EL (cell line): ENCODE data around the gene CCDC177.

Experiments used
- DNase-seq: peaks from one replicate; pipeline ENCODE4 v3.0.0-alpha.2; 2016

CCDC177 gene

DNA sequence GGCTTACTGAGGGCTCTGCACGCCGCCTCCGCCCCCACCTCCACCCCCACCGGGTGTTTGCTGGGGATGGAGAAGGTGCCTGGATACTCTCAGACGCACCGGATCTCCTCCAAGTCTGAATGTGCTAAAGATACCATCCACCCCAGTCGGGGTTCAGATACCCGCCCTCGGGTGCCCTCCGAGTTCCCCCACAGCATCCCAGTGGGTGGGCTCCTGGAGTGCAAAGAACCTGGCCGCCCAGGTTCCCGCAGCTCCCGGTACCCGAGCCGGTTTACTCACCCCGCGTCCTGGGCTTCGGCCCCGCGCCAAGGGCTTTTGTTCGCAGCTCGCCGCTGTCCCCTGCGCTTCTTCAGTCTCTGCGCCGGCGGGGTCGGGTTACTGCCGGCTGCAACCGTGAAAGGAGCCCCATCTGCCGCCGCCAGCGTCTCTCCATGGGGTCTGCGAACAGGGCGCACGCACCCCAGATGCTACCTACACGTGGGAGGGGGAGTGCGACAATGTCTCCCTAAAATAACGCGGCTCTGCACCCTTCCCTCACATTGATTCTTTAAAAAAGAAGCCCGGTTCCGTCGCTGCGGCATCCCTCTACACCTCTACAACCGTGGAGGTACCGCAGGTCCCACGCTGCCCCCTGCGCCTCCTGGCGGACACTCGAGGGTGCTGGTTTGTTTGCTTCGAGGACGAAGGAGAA lies at the start of gene CCDC177:
CCDC177 (minus strand) TSS at position 609 of the 691 bp plus-strand sequence. CDS start 1,249 bp downstream, outside the sequence.
- peak; percentile 49 for DNase-seq

DNA sequence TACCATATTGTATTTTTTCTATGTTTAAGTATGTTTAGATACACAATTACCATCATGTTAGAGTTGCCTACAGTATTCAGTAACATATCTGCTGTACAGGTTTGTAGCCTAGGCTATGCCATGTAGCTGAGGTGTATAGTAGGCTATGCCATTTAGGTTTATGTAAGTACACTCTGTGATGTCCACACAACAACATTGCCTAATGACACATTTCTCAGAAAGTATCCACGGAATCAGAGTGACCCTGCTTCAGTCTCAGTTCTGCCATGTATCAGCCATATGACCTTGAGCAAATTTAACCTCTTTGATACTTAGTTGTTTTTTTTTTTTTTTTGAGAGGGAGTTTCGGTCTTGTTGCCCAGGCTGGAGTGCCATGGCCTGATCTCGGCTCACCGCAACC lies 49.5 kb upstream of the CCDC177 start:
- DNase-seq: no peak

DNA sequence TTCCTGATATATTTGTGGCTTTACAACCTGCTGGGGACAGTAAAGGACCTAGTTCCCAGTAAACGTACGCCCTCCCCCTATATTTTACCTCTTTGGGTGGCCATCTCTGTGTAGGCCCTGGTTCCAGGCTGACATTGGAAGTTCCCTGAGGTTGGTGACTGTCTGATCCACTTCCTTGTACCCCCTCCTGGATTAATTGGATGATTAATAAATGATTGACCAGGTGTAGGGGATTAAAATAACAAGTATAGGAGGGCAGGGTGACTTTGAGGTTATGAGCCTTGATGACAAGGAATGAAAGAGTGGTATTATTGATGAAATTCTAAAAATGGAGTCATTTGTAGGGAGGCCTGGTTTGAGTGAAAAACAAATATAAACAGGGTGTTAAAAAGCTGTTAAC lies 46.3 kb upstream of the CCDC177 start:
- no peak for DNase-seq

DNA sequence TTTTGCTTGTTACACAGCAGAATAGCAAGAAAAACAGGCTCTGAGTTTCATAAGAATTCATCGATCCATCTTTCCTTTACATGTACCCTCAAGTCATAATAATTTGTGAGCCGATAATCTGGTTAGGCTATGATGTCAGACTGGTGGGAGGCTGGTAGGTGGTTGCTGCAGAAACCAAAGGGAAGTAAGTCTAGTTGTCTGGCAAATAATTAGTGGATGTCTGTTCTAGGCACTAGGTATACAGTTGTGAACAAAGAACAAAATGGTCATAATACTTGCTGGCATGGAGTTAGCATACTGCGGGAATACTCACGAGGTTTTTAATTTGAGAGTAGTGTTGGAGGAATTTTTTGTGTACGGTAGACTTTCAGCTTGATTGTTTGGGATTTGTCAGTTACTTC lies 45.5 kb upstream of the CCDC177 start:
- no peak for DNase-seq

DNA sequence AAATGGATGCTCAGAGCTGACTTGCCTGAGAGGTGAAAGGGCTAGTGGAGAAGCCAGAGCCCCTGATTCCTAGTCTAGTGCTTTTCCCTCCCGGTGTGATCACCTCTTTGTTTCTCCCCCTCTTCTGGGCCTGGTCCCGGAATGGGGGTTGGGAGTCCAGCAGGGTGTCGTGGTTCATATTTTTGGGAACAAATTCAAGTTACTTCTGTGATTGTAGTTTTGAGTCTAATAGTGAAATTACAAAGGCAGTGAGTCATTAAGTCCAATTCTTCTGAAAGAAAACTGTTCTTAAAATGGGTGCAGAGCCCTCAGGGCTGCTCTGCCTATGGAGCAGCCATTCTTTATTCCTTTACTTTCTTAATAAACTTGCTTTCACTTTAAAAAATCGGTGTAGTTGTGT lies 44.3 kb upstream of the CCDC177 start:
- peak; percentile 27 for DNase-seq

DNA sequence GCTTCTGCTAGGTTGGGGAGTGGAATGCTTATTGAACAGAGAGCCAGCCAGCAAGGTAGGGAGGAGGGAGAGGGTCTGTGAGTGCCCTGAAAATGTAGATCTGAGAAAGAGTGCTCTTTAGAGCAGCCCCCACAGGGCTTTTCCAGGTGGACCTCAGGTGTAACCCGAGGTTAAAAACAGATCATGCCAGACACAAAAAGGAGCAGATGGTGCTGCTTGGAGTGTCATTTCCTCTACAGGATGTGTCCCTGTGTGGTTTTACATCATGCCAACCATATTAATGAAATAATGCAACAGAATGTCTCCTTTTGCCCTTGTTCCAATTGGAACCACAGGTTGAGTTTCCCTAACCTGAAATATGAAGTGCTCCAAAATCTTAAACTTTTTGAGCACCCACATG lies 43.1 kb upstream of the CCDC177 start:
- DNase-seq: no peak

DNA sequence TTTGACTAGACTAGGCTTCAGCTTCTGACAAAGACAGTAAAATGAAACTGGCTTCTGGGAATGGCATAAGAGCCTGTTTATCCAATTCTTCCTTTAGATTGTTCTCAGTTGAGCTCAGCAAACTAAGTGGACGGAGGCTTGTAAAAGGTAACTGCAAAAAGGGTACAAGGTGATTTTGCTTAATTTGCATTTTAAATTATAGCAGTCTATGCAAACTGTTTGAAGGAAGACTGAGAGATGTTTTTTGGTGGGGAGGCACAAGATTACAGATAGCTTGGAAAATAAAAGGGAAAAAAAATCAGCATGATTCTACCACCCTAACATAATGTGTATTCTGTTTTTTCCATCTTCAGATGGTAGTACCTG lies 41.7 kb upstream of the CCDC177 start:
- DNase-seq: no peak

DNA sequence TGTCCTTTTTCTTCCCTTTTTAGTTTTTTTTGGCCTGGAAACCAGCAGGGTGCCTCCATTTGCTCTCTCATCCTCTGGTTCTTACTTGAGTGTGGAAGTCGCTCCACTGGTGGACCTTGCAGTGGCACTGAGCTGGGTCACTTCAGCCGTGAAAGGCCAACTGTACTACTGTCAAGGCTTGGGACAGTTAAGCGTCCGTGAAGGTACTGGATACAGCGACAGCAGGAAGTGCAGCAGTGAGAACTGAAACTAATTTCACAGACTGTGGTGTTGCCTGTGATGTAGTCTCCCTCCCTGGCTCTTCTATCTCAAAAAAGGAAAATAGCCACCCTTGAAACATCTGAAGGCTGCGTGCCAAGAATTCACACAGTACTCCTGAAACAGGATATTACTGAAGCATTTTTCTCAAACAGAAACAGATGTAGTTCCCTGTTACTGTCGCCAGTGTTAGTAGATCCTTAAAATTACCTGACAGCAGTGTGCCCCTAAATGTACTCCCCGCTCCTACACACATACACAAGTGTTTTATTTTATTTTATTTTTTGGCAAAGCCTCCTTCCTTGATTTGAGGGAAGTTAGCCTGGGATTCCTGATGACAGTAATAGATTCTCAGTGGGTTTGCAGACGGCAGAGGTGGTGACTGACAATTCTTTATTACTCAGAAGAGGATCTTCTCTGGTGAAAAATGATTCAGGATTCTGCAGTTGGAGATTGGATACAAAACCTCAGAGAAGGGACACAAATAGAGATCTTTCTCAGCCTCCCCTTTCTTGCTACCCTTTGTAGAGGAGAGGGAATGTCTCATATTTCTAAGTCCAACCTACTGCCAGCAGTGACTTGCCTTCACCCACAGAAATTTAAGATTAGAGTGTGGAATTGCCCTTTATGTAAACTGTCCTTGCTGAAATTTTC lies 41.1 kb upstream of the CCDC177 start:
- DNase-seq: peak; percentile 81

DNA sequence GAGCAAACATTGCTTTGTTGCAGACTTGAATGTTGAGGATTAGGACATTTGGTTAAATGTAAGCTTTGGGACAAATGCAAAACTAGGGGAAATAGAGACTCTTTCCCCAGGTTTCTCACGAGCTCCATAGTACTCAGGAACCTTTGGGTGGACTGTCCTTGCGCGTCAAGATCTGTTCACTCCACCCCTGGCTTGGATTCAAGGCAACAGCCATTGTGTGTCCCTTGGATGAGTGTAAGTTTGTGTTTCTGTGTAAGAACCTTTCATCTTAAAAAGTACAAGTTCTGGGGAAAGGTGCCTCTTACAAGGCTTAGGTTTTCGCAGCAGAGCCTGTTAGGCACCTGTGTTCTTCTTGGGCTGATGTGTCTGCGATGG lies 40.4 kb upstream of the CCDC177 start:
- DNase-seq: no peak

DNA sequence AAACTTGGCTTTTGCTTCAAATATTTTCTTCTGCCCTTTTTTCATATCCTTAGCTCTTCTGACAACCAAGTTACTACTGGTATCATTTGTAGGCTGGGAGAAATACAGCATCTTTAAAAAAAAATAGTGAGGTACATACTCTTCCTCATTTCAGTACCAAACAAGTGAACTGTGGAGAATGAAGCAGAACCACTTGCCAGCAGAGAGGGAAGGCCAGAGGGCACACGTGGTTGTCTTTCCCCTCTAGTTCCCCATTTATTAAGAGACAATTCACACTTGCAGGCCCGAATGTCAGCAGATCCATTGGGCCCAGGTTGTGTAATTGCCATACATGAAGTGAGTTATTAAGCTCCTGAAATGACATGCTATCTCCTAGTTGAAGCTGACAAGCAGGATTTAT lies 39.9 kb upstream of the CCDC177 start:
- no peak for DNase-seq

DNA sequence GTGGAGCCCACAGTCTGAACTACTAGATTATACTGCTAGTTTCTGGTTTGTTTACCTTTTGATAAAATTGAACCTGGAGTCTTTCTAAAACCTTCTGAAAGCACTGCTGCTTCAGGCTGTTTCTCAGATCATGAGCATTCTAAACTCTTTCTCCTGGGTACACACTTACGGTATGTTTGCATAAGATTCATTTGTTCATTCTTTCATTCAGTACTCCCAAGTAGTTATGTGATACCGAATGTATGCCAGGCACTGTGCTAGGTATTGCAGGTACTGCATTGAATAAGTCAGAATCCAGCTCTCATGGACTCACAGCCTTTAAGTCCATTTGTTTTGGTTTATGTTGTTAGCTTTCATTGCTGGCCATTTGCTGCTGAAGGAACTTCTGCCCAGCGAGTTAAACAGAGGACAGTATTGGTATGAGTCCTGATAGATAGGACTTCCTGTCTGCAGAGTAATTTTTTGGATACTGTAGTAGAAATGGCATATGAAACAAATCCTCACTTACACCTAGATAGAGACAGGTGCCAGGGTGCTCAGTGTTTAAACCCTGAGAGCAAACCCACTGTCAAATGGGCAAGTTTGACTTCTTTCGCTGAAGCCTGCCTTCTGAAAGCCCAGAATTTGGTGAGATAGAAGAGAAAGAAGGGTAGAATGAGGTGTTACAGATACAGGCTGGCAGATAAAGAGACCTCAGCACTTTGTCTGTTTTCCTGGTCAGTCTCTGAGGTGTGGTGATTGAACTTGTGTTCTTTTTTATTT lies 38.8 kb upstream of the CCDC177 start:
- no peak for DNase-seq

DNA sequence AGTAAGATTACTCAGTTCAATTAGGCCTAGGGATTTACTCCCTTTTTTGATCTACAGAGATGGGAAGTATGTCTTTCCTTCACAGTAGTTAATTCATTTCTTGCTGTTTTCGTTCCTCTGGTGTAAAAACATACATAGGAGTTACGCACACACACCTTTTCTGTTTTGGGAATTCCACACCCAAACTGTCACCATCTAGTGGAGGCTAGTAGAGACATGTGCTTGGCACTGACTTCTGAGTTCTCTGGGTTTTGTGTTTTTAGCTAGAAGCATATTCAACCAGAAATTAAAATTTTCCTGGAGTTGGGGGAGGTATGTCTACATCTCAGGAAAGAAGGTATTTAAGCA lies 38.1 kb upstream of the CCDC177 start:
- peak; percentile 12 for DNase-seq

DNA sequence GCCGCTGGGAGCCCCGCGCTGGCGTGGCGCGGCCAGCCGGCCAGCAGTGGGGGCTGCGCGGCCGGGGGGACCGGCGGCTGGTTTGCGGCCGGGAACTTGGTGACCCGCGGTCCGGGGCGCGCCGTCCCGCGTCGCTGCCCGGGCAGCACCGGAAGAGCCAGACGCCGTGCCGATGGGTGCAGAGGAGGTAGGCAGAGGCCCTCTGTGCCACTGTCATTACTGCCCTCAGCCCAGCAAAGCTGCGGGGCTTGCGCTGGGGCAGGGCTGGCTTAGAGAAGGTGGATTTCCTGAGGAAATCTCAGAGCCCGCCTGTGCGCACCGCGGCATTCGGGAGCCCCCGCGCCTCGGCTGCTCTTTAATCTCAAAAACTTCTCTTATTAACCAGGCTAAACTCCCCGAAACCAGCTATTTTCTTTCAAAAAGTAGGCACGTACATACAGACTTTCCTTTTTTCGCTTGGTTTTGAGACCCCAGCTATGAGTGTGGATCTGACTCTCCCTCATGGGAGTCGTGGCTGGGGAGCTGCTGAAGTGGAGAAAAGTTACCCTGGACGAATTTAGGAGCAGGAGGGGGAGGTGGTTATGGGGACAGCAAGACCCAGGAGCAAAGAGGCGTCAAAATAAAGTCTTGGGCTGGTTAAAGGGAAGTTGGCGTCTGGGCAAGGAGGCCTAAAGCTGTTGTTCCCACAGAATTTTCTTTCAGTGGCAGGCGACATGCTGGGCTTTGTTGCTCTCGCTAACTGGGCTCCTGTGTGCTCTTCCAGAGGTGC lies 37.5 kb upstream of the CCDC177 start:
- DNase-seq: peak; percentile 47

DNA sequence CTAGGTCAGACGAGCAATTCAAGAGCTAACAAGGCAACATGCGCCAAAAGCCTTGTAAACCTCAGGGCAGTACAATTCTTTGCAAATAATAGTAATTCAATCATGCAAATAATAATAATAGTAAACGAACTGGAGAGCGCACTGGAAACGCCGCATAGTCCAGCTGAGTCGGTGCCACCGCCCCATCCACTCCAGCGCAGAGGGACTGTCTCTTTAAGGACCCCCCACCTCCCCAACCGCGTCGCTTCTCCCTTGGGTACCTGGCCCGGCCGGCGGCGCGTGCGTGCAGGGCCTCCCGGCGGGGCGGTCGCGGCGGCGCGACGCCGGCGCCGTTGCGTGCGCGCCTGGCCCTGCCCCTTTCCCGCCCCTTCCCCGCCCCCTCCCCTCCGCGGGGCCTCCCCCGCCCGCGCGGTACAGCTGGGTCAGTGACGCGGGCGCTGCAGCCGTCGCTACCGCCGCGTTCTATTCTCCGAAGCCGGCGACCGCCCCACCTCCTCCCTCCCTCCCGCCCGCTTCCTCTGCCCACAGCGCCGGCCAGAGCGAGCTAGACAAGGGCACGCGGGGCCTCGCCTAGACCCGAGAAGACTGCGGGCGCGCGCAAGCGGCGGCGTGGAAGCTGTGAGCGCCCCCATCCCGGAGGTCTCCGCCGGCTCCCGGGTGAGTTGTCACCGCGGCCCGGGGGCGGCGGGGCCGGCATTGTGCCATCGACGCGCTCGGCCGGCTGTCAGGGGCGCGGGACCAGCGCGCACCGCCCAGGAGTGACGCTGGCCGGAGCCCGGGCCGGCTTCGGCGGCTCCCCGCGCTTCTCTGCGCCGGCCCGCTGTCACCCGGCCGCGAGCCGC lies 36.7 kb upstream of the CCDC177 start, which contains the start of gene SUSD6:
SUSD6 (plus strand) TSS at position 425 of the 842 bp plus-strand sequence. CDS start 46,997 bp downstream, outside the sequence.
- DNase-seq: peak; percentile 89

DNA sequence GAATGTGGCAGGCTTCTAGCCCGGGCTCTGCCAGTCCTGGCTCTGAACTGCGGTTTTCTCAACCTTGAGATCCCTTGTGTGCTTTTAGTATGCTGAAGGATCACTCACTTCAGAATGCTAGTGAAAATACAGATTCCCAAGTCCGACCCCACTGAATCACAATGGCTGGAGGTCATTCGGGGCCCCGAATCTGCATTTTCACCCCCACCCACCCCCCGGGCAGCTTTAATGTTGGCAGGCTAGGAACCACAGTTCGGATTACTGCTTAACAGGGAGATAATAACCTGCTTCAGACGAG lies 36.2 kb upstream of the CCDC177 start:
- DNase-seq: peak; percentile 24

DNA sequence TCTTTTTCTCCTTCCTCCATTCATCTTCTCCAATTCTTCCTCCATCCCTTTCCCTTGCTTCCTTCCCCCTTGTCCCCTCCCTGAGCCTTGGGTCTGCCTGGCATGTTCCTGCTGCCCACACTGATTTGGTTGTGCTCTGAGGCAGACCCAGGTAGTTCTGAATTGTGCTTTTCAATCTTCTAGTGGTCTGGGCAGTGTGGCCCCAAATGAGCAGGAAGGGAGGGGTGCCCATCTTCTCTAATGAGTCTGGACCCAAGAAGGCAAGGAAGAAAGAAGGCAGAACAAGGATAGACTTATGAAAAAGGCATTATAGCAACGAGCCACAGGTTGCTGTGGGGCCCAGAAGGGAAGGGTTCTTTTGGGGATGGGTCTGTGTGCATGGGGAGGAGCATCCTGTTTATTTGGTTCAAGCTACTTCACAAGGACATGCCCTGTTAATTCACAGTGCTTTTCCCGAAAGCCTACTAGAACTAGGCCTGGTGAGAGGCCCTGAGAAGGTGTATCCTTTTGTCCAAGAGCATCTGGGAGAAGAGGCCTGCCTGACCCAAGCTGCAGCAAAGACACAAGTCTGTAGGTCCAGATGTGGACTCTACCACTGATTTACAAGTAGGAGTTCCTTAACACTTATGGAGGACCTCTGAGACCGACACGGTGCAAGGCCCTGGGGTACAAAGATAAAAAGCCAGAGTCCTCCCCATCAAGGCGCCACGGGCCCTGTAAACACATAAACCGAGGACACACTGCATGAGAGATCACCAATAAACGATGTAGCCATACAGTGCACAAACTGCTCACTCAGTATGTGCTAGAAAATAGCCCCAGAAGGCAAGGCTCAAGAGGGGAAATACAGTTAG lies 35.6 kb upstream of the CCDC177 start:
- no peak for DNase-seq

DNA sequence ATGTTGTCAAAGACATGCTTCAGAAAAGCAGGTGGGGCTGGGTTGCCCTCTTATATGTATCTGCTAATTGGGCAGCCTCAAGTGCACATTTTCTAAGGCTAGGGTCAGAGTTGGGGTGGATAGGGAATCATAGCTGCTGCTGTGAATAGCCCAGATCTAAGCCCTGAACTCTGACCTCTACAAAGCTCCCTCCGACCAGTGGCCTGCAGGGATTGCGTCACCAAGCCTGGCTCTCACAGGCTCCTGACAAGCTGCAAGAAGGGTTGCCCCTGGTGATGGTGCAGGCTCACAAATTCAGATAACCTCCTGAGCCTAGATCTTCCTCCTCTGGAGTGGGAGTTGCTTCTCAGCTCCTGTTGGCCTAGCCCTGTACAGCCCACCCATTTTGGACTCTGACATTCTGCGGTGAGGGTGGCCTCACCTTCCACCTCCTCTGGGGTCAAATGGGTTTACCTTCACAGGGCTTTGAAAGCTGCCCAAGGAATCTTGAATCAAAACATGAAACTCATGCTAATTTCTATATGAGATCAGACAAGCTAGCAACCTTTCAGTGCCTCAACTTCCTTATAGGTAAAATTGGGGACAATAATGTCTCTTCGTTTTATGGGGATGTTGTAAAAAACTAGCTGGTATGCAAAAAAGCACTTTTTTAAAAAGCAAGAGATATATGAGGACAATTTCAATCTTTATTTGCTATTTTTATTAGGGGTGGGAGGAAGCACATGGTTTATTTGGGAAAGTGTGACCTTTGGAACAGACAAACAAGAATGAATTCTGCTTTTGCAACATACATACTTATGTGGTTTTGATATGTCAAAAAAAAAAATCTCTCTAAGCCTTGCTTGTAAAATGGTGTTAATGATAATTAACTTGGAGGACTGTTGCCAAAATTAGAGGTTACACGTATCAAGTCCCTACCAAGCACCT lies 31.9 kb upstream of the CCDC177 start:
- no peak for DNase-seq

DNA sequence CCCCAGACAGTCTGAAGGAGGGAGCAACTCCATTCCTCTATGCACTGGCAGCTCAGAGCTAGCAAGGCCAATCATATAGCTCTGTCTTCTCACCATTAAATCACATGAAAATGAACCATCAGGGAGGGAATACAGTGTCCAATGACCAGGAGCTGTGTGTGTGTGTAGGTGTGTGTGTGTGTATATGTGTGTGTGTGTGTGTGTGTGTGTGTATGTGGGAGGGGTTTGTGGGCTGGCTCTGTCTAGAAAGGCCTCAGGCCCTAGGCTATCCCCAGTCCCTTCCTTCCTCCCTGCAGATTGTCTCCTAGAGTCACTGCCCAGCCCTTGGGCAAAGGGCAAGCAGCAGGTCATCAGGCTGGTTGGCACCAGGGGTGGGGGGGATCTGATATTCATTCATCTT lies 31.1 kb upstream of the CCDC177 start:
- no peak for DNase-seq

DNA sequence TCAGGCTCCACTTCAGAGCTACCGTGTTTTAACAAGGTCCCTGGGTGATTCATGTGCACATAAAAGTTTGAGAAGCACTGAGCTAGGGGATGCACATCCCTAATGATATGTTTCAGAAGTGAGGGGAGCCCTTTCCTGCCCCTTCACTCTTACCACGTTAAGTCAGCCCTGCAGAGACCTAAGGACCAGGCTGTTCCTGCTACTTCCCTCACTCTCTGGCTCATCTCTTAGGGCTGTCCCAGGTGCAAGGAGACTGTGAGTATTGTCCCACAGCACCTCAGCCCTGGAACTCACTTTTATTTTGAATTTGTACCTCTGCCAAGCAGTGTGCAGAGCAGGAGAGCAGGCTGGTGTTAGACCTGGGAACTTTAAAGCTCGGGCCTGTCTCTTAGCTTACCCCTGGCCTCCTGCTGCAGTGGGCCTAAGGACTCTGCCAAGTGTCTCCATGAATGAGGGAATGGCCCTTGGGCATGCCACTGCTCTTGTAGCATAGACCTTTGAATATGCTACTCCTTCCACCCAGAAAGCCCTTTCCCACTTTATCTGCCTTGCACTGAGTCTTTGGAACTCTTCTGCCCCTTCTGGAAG lies 25.7 kb upstream of the CCDC177 start:
- DNase-seq: no peak
